Ishikawa (cell line): ENCODE results near the gene TEKT2.

Source experiments
- CEBPB ChIP-seq: IDR thresholded peaks from 2 replicates; pipeline ENCODE4 v1.6.1; 2012
- CREB1 ChIP-seq: IDR thresholded peaks from 2 replicates; pipeline ENCODE4 v1.6.1; 2012; ENCODE audit warnings: low read depth
- EGR1 ChIP-seq: IDR thresholded peaks from 2 replicates; pipeline ENCODE4 v1.6.1; 2012
- EP300 ChIP-seq: IDR thresholded peaks from 2 replicates; pipeline ENCODE4 v1.6.1; 2012; ENCODE audit warnings: borderline replicate concordance
- FOXM1 ChIP-seq: IDR thresholded peaks from 2 replicates; pipeline ENCODE4 v1.6.1; 2012; ENCODE audit warnings: low read depth, borderline replicate concordance
- NFIC ChIP-seq: IDR thresholded peaks from 2 replicates; pipeline ENCODE4 v1.6.1; 2012
- RAD21 ChIP-seq: IDR thresholded peaks from 2 replicates; pipeline ENCODE4 v1.6.1; 2012; ENCODE audit warnings: low read depth
- TAF1 ChIP-seq: IDR thresholded peaks from 2 replicates; pipeline ENCODE4 v1.6.1; 2012; ENCODE audit warnings: low read depth, mild to moderate bottlenecking
- TCF12 ChIP-seq: IDR thresholded peaks from 2 replicates; pipeline ENCODE4 v1.6.1; 2012; ENCODE audit warnings: low read depth
- TEAD4 ChIP-seq: IDR thresholded peaks from 2 replicates; pipeline ENCODE4 v1.6.1; 2012
- YY1 ChIP-seq: IDR thresholded peaks from 2 replicates; pipeline ENCODE4 v1.6.1; 2012; ENCODE audit warnings: low read depth
- ZBTB7A ChIP-seq: IDR thresholded peaks from 2 replicates; pipeline ENCODE4 v1.6.1; 2012; ENCODE audit warnings: low read depth
- TF ChIP-seq, protein P1 (sequence below): IDR thresholded peaks from 2 replicates; pipeline ENCODE4 v1.6.1; 2012; ENCODE audit warnings: low read depth, mild to moderate bottlenecking
- TF ChIP-seq, protein P2 (sequence below): IDR thresholded peaks from 2 replicates; pipeline ENCODE4 v1.6.1; 2012
- TF ChIP-seq, protein P3 (sequence below): IDR thresholded peaks from 2 replicates; pipeline ENCODE4 v1.6.1; 2012

The TEKT2 gene

DNA sequence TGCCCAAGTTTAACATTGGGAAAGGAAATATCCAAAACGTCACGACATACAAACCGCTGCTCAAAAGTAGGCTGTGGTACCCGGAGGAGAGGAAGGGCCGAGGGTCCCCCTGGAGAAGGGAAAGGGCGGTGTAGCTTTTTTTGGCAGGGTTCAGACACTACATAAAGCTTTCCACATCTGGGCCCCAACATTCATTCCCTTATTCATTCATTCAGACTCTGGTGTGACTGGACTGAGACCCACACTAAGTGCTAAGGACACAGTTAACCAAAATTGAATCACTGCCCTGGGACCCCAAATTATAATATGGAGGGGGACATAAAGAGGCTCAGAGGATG, 51.4 kb downstream of the TEKT2 start:
- TF ChIP-seq, protein P1, sequence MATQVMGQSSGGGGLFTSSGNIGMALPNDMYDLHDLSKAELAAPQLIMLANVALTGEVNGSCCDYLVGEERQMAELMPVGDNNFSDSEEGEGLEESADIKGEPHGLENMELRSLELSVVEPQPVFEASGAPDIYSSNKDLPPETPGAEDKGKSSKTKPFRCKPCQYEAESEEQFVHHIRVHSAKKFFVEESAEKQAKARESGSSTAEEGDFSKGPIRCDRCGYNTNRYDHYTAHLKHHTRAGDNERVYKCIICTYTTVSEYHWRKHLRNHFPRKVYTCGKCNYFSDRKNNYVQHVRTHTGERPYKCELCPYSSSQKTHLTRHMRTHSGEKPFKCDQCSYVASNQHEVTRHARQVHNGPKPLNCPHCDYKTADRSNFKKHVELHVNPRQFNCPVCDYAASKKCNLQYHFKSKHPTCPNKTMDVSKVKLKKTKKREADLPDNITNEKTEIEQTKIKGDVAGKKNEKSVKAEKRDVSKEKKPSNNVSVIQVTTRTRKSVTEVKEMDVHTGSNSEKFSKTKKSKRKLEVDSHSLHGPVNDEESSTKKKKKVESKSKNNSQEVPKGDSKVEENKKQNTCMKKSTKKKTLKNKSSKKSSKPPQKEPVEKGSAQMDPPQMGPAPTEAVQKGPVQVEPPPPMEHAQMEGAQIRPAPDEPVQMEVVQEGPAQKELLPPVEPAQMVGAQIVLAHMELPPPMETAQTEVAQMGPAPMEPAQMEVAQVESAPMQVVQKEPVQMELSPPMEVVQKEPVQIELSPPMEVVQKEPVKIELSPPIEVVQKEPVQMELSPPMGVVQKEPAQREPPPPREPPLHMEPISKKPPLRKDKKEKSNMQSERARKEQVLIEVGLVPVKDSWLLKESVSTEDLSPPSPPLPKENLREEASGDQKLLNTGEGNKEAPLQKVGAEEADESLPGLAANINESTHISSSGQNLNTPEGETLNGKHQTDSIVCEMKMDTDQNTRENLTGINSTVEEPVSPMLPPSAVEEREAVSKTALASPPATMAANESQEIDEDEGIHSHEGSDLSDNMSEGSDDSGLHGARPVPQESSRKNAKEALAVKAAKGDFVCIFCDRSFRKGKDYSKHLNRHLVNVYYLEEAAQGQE = no peak
- TF ChIP-seq TEAD4 (no peak), ZBTB7A (no peak), NFIC (no peak), EP300 (no peak), TCF12 (no peak), RAD21 (no peak), CREB1 (no peak), FOXM1 (no peak), CEBPB (no peak), YY1 (no peak), TAF1 (no peak), EGR1 (no peak)
- TF ChIP-seq, protein P2, sequence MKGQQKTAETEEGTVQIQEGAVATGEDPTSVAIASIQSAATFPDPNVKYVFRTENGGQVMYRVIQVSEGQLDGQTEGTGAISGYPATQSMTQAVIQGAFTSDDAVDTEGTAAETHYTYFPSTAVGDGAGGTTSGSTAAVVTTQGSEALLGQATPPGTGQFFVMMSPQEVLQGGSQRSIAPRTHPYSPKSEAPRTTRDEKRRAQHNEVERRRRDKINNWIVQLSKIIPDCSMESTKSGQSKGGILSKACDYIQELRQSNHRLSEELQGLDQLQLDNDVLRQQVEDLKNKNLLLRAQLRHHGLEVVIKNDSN = no peak
- TF ChIP-seq, protein P3, sequence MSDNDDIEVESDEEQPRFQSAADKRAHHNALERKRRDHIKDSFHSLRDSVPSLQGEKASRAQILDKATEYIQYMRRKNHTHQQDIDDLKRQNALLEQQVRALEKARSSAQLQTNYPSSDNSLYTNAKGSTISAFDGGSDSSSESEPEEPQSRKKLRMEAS = no peak

DNA sequence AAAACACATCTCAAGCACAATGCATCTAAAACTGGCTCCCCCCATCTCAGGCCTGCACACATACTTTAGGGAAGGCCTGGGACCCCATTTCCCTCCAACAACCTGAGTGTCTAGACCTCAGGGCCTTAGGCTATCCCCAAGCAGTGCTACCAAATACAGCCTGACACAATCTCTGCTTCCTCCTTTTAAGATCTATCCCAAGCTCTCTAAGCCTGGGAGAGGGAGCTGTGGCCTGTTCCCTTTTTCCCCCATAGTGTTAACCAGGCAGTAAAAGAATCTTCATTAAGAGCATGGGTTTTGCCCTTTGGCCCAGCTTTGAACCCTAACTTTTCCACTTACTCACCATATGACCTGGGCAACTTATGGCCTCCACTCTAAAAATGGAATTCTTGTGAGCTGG, 51.9 kb downstream of the TEKT2 start:
- no peak for TF ChIP-seq RAD21

DNA sequence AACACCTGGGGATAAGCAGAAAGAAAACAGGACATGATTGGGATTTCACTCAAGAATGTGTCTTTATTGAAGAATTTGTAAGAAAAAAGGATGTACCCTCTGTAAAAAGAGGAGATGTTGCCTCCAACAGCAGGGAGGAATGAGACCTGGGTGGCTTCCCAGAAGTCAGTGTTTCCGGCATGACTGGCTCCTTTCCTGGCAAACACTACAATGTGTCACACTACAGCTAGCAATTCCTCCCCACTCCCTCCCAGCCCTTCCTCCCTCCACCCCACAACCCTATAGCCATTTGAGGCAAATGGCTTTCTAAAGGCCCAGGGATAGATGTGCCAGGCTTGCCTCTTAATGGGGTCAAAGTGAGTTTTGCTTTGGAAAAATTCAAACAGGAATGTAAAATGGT, 52.6 kb downstream of the TEKT2 start:
- no peak for TF ChIP-seq EP300
- TF ChIP-seq, protein P2 = no peak

DNA sequence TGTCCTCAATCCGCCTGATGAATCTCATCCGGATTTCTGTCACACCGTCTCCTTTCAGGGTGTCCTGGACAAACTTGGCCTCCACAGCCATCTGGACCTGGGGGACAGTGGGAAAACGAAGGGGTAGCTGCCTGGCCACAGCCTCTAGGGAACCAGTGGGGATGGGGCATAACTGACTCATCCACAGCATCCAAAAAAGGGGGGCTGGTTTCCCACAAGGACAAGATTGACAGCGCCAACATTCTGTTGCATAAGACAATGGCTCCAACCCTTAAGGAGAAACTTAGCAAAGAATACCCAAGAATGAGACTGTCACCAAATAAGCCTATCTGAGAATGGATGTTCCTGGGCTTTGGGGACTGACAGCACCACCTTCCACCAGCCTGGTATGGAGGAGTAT, 53.3 kb downstream of the TEKT2 start:
- TF ChIP-seq RAD21 (no peak), TCF12 (no peak), YY1 (no peak)
- TF ChIP-seq, protein P3 = no peak

DNA sequence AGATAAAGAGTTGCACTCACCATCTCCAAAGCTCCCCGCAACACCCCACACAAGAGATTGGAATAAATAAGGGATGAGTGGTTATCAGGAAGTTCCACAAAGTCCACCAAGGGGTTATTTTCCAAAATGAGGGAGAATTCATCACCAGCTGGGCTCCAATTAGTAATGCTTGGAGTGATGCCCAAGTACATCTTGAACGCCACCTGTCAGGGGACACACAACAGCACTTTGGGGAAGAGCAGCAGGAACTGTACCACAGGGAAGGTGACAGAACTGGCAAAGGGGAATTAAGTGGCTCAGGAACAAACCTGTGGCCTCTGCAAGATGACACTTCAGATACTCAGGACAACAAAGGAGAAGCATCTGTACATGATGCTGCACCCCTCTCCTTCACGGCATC, 53.9 kb downstream of the TEKT2 start:
- TF ChIP-seq EP300 (no peak), ZBTB7A (no peak), RAD21 (no peak), YY1 (no peak)
- TF ChIP-seq, protein P2 = no peak
